HT-29 (cell line): ENCODE measurements around the gene EHD4. TPM values are rescaled to one million over a fixed set of nuclear protein-coding genes. Genes with fewer than 3 reads are reported as not detected.

Source experiments
- small RNA-seq: library from RNA; depleted of rRNA; stranded (forward); fragments of <200 nt; gene quantifications from one replicate; pipeline ENCODE3, GENCODE V24; 2014
- total RNA-seq: library from RNA; depleted of rRNA; stranded (reverse); fragments of >200 nt; shearing (Covaris generic); gene quantifications from 2 replicates; pipeline ENCODE4 v1.2.3, GENCODE V29; 2014; rRNA removed

EHD4 gene
- total RNA-seq, 1 experiment from 2014 or later = 60.6 TPM

Small RNA genes lying within 50 kb of the gene (small RNA-seq; reads per million reads assigned to genes)
- not detected for gene MIR4310
- gene RNA5SP393 = 0.22 reads per million

Other genes starting within 250 kb of the EHD4 start
- gene MAPKBP1, start 198.1 kb downstream of the EHD4 start, total RNA-seq = 13.1 and 15.4 TPM in 2 replicates
- gene JMJD7, start 144.5 kb downstream of the EHD4 start, total RNA-seq = 14.1 and 16.2 TPM in 2 replicates
- gene PLA2G4B, start 133.7 kb downstream of the EHD4 start, total RNA-seq = 3.7 and 4.6 TPM in 2 replicates
- gene SPTBN5, start 78.5 kb downstream of the EHD4 start, total RNA-seq = 1.6 and 2.0 TPM in 2 replicates
- not detected in 2 replicates for gene PLA2G4E, start 48.5 kb upstream of the EHD4 start, total RNA-seq
- gene PLA2G4D, start 122.0 kb upstream of the EHD4 start, total RNA-seq = 0.03 TPM in 1 of 2 replicates, not detected in the other
- 11.4 and 11.7 TPM in 2 replicates for gene PLA2G4F, start 184.1 kb upstream of the EHD4 start, total RNA-seq
- gene VPS39, start 235.7 kb upstream of the EHD4 start, total RNA-seq = 25.0 and 25.5 TPM in 2 replicates